HG03025 (cell line): ENCODE measurements around the gene ZNF385C.
"Not testable (repeated sequence)": the region's sequence is repeated elsewhere in the genome, so short reads cannot be mapped to it uniquely, and the experiment has no call there.

Experiments
- ATAC-seq: cut with Tn5 transposase; IDR thresholded peaks from one replicate; pipeline ENCODE4 v1.9.1; 2021; ENCODE audit warnings: mild to moderate bottlenecking, moderate library complexity; ENCODE audit not compliant: unreplicated experiment, low FRiP score

ZNF385C gene

DNA sequence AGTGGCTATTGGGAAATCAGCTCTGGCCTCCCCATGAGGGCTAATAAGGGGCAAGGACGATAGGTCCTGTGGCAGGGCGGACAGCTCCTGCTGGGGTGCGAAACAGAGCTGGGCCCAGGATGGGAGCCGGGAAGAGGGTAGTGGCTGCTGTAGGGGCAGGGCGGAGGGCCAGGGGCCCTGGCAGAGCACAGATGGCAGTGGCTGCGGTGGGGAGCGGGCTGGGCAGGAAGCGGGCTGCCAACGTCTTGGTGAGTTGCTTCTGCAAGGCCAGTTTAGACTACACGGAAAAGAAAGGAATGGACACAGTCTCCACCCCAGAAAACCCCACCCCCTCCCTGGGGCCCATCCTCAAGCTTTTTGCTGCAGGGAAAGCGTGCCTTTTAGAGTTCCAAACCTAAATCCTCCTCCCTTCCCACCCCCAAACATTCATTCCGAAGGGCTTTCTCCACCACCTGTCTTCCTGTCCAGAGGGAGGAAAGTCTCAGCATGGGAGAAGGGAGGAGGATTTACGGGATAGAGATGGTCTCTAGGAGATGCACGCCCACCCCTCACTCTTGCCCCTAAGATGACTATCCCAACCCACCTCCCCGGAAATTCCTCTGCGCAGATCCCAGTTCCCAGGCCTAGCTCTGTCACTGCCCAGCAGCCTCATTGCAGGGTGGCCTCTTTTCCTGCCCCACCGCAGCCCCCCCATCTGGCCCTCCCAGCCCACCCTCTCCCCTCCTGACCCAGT, 71.2 kb downstream of the ZNF385C start:
- ATAC-seq, result no peak

DNA sequence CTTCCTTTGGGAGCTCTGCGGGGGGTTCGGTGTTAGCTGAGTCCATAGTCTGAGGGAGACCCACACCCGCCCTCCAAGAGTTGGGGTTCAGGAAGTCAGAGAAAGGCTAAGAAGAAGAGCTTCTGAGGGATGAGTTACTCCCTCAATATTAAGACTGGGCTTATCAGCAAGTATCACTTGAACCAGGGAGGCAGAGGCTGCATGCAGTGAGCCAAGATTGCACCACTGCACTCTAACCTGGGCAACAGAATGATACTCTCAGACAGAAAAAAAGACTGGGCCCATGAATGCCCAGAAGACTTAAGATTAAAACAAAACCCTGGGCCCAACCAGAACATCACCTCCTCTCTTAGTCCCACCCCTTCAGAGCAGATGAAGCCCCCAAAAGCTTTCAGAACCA, 72.3 kb downstream of the ZNF385C start:
- no peak for ATAC-seq

DNA sequence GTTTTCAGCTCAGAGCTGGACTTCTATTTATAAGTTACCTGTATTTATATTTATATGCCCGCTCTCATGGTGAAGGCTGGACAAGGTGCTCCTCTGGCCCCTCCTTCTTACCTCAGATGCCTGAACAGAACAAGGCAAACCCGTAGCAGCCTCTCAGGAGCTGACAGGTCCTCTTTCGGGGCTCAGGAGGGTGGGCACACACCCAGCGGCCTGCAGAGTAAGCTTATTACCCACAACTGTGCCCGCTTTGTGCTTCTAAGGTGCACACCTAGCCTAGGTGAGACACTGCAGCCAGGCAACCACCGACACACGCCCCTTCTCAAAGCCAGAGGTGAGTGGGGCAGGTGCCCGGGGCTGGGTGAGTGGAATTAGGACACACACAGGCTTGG, 73.1 kb downstream of the ZNF385C start:
- no peak for ATAC-seq

DNA sequence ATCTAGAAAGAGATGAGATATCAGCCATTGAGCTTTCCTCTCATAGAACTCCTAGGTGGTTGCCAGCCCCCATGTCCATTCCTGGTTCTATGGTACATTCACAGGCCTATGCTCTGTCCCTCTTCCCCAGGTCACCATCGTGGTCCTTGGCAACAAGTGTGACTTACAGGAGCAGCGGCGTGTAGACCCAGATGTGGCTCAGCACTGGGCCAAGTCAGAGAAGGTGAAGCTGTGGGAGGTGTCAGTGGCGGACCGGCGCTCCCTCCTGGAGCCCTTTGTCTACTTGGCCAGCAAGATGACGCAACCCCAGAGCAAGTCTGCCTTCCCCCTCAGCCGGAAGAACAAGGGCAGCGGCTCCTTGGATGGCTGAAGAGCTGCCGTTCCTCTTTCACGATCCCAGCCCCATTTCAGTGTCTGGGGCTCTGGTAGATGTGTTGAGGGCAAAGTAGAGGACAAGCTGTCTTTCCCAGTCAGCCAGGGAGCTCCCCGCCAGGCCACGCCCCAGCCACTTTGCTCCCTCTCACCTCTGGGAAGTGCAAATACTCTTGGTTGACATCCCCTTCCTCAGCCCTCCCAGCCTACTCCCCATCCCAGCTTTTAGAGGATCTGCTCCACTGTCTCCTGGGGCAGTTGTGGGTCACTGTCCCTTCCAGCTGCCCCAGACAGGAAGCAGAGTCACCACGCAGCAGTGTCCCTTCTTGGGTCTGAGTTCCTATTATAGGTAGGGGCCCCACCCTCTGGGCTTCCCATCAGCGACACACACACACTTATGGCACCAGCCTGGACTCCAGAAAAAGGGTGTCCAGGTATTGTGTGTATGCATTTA, 74.5 kb downstream of the ZNF385C start:
- no peak for ATAC-seq

DNA sequence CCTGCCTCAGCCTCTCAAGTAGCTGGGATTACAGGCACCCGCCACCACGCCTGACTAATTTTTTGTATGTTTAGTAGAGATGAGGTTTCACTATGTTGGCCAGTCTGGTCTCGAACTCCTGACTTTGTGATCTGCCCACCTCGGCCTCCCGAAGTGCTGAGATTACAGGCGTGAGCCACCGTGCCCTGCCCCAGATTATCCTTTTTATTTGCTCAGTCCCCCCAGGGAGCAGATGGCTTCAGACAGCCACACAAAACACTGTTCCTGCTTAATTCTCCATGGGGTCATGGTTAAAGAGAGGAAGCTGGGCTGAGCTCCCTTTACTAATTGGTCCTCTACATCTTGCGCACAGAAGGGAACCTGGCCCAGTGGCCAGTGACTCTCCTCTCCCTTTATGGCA, 77.4 kb downstream of the ZNF385C start:
- not testable (repeated sequence) for ATAC-seq

DNA sequence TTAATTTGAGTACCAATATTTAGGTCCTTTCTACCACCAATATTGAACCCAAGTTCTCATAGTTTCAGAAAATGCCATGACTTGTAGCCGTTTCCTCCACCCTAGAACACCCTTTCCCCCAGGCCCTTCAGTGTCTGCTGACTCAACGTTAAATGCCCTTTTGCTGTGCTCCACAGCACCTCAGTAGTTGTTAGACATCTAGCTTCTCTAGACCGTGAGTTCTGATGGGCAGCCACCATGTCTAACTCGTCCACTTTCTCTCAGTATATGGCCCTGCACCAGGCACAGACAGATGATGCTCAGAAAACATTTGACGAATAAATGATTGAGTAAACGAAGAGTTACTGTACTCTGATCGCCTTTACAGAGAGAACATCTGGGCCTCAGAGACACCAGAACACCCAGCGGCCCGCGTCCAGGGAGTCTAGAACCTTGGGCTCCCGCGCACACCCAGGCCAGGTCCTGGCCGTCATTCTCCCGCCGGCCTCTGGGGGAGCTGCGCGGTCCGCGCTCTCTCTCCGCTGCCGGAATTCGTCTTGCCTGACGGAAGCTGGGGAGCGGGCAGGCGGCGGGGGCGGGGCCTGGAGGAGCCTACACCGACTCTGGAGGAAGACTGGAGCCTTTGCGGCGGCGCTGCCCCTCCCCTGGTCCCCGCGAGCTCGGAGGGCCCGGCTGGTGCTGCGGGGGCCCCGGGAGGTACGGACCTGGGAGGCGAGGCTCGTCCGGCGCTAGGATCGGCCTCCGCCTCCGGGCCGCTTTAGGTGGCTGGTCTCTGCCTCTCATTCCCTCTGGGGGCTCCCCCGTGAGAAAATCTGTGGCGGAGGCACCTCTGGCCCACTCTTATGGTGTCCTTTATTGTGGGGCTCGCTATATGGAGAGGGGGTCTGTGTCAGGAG, 78.5 kb downstream of the ZNF385C start, which contains the start of gene NKIRAS2:
NKIRAS2 (plus strand) TSS at position 582 of the 896 bp plus-strand sequence. CDS start 1,488 bp downstream, outside the sequence.
- ATAC-seq, result peak; percentile 50

DNA sequence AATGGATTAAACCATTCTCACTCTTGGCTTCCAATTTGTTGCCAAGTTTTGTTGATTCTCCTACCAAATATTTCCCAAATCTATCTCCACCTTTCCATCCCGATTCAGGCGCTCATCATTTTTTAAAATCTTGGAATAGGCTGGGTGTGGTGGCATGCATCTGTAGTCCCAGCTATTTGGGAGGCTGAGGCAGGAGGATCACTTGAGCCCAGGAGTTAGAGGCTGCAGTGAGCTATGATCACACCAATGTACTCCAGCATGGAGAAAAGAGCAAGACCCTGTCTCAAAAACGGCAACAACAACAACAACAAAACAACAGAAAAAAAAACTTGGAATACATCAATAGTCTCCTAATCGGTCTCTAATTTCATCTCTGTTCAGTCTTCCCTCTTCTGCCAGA, 79.3 kb downstream of the ZNF385C start:
- ATAC-seq, result no peak

DNA sequence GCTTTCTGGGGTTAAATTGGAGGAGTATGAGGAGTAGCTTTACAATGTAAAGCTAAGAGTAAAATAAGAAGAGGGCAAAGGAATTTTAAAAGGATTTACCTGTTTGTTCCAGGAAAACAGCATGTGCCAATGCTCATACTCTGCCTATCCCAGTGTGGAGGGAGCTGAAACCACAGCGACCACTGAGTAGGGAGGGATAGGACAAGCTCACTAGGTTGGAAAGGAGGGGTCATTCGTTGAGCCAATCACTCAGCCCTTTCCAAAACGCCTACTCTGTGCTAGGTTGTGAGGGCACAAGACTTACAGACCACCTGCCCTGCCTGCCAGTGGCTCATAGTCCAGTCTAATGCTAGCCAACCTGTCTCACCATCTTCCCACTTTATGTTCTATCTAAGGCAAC, 79.9 kb downstream of the ZNF385C start:
- no peak for ATAC-seq

DNA sequence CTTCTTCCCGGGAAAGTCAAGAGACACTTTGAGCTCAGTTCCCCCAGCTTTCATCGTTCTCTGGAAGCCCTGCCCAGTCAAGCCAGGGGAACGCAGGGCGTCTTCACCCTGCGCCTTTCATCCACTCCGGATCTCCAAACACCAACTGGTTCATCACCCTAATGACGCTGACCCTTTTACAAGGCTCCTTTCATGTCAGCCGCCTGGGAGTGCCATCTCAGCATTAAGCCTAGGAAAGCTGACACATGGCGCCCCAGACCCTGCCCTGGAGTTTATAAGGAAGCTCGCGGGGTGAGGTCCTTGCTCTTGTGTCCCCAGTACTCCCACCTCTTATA, 80.4 kb downstream of the ZNF385C start:
- ATAC-seq, result no peak

DNA sequence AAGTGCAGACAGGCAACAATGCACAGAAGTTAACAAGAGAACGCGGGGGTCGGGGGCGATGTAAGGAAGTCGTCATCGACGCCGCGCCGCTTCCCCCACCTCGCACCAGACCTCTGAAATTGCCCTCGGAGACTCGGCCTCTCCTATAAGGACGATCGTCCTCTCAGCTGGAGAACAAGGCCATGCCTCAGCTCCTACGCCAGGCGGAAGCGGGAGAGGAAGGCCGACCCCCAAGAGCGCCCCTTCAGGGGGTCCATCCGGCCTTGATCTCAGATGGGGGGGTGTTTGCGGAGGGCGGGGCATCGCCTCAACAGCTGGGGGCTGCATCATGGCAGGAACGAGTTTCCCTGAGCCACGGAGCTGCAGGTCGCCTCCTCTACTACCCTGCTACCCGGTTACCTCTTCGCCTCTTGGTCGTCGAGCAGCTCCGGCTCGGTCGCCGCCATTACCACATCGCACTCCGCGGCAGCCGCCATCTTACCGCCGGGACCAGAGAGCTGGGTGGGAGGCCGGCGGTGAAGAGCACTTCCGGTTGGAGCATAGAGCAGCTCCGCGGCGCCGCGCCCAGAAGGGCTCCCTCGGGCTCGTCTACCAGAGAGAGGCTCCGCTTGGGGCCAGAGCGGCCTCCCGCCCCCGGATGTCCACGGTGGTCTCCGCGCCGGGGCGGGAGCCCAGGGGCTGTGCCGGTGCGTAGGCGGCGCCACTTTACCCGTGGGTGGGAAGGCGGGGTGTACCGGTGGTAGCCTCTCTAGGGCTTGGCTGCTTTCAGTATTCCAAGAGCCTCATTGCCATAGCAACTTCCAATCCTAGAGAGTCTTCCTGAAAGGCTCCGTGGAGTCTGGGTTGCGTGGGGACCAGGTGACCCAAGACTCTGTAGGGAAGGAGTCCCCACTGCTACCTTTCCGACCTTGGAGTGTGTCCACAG, 81.1 kb downstream of the ZNF385C start, which contains the start of gene DNAJC7:
DNAJC7 (minus strand) TSS at position 499 of the 925 bp plus-strand sequence; CDS start at position 476, 23 bp downstream.
- peak; percentile 70 for ATAC-seq

DNA sequence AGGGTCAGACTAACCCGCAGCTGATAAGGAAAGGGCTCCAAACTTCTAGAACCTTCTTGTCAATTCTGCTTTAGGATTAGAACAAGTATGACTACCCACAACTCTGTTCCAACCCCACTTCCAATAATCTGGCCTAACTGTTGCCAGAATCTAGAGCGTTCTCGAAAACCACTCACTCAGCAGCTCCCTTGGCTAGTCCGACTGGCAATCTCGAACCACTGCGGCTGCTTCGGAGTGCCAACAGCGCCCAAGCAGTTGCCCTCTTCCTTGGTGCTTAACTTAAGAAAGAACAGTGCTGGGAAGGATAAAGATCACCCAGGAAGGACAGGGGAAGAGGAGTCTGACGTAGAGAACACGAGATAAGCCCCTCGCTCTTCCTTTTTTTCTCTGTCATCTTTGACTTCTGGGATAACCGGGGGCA, 81.9 kb downstream of the ZNF385C start:
- no peak for ATAC-seq

DNA sequence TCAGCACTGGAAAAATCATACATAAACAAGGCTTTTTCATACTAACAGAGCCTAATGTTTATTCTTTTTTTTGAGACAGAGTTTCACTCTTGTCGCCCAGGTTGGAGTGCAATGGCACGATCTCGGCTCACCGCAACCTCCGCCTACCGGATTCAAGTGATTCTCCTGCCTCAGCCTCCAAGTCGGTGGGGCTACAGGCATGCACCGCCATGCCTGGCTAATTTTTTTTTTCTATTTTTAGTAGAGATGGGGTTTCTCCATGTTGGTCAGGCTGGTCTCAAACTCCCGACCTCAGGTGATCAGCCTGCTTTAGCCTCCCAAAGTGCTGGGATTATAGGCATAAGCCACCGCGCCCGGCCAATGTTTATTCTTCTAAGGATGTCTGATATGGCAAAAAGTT, 84.5 kb downstream of the ZNF385C start:
- not testable (repeated sequence) for ATAC-seq

DNA sequence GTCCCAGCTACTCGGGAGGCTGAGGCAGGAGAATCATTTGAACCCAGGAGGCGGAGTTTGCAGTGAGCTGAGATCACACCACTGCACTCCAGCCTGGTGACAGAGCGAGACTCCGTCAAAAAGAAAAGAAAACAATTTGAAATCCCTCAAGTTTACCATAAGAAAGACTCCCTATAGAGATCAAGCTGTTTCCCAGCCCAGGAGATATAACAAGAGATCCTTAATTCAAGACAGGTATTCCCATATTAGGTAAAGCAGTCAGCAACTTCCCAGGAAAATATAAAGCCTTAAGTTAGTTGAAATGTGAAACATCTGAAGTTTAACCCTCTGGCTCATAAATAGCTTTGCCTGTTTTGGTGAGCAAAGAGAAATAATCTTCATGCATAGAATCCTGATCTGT, 85.9 kb downstream of the ZNF385C start:
- ATAC-seq, result not testable (repeated sequence)

DNA sequence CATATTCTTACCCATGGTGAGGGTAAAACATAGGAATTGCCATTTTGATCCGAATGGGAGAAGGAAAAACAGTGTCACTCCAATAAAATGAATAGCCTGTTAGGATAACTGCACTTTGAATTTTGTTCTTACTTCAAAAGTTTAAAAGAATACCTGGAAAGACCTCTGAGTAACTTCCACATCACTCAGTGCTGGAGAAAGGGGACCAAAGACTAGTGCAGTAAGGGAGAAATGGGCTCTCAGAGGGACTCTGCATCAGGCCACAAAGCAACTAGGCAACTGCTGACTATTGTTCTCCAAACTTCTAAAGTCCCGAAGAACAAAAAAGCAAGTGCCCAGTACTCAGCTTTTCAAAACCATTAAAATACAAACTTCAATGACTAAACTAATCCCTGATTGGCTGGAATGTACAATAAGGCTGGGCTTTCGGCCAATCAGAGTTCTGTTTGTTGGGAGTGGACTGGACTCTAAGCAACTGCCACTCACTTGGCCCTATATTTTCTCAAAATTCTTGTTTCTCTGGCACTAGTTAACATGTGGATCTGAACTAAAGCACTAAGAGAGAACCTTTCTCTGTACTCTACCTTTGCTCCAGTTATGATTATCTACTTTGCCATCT, 87.3 kb downstream of the ZNF385C start:
- ATAC-seq, result no peak

DNA sequence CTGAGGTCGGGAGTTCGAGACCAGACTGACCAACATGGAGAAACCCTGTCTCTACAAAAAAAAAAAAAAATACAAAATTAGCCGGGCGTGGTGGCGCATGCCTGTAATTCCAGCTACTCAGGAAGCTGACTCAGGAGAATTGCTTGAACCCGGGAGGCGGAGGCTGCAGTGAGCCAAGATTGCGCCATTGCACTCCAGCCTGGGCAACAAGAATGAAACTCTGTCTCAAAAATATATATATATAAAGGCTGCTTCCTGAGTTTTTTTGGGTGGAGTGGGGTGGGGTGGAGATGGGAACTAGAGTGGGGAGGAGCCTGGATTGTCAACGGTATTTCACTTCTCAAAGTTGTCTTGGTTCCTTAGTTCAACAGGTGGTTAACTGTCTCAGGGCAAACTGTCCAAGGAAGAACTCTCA, 88.0 kb downstream of the ZNF385C start:
- not testable (repeated sequence) for ATAC-seq

DNA sequence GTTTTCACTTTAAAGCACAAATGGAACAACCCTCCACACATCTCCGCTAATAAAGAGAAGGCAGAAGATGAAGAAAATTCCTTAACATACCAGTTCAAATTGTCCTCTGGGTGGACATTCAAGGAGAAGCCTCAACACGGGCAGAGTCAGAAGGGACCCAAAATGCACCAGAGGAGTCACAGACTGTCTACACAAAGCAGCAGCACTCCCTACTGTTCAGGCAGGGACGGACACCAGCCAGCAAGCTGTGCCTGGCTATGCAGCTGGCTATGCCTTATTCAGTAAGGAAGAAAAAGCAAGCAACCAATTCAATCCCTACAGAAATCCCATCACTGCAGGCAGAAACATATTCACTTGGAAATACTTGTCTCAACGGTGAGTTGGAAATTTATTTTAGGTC, 89.1 kb downstream of the ZNF385C start:
- no peak for ATAC-seq

DNA sequence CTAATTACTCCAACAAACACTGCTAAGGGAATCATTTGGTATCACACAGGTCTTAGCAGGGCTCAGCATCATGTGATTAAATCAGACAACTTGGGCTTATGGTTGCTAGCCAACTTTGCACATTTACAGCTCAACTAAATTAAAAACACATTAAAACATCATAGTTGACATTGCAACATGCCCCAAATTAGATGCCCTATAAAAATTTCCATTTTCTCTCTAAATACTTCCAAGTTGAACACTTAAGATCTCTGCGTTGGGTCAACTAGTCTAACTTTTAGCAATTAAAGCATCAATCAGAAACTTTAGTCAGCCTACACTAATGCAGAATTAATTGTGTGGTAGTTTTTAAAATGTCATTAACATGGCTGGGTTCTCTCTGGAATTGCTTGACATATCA, 93.1 kb downstream of the ZNF385C start:
- ATAC-seq, result no peak

DNA sequence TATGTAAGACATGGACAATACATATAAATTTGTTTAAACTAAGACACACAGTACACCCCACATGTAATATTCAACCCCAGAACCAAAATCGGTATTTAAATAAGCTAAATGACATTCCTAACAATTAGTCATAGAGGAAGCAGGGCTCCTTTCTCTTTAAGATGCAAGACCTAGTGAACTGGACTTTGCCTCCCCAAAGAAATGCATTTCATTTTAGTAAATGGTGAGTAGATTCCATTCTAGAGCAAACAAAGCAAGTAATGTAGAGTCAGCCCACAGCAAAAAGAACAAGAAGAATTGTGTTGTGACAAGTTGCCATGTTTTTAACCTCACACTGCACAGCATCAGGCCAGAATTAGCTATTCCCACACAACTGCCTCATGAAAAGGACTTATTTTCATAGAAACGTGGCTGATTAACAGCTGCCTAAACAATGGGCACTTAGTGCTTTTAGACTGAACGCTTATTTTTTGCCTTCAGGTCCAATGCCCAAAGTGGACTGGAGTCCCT, 95.4 kb downstream of the ZNF385C start:
- no peak for ATAC-seq

DNA sequence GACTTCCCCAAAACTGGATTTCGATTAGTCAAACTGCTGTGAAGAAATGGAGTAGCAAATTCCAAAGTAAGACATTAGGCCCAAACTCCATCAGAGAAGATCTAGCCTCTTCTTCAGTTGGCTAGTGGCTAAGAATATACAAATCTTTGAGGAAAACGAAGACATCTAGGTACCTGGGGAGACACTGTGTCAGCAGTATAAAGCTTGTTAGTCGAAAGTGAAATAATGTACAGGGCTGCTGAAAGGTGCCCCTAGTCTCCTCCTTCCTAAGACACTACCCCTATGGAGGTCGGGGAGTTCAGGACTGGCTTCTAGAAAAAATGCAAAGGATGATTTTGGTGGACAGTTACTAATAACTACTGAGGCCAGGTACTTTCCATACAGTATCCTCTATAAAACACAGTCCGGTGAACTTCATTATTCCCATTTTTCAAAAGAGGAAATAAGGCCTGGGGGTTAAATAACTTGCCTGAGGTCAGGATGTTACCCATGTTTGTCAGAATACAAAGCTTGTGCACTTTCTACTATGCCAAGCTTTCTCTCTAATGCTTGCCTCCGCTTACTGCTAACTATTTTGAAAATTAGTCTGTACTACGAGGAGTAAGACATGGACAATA, 96.0 kb downstream of the ZNF385C start:
- no peak for ATAC-seq
